Stimulated activated CD4-positive, alpha-beta T cell treated with anti-CD3 and anti-CD28 coated beads, Interleukin-1b, Interleukin-23, amount 100 ng/mL, for 1 hour (primary cell): ENCODE data around the gene RPL29.

Experiments used
- DNase-seq, 2 donors: peaks; one replicate each; pipeline ENCODE4 v3.0.0-alpha.2; 2020; ENCODE audit warnings: low read depth in 2 of 2

The RPL29 gene

DNA sequence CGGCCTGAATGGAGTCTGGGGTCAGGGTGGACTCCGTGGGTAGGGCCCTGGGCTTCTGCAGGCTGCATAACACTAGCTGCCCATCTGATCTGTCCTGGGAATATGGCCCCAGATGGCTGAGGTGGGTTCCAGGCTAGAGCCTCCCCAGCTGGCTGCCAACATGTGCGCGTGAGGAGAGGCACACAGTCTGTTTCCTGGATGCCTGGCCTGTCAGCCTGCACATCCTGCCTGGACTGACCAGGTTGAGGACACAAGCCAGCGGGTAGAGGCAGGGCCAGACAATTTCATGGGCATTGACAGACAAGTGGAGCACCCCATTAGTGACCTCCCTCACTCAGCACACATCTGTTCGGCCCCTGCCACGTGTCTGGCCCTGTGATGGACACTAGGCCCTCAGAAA, 29.8 kb upstream of the RPL29 start:
- no peak for DNase-seq

DNA sequence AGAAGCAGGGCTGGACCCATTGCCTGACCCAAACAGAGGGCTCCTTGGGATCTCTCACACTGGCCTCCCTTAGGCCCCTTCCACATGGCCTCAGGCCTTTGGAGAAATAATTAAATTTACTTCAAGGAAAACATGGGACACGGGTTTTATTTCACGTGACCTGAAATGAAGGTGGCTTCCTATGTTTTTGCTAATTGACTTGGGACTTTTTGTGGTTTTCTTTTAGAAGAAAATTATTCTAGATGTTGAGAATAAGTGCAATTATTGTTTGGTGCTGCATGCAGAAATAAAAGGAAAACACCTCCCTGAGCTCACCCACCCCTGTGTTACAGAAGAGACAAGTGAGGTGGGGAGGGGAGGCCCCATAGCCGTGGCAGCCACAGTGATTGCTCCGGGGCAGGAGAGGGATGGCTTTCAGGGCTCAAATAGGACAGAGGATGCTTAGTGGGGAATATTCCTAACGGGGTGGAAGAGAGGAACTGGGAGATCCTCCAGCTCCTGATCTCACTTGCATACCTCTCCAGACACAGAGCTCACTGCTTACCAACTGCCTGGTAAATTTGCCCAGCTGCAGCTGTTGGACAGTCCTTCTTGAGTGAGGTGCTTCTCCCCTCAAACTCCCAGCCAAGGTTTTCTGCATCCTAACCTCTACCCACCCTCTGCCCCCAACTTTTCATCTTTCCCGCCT, 29.2 kb upstream of the RPL29 start:
- no peak for DNase-seq

DNA sequence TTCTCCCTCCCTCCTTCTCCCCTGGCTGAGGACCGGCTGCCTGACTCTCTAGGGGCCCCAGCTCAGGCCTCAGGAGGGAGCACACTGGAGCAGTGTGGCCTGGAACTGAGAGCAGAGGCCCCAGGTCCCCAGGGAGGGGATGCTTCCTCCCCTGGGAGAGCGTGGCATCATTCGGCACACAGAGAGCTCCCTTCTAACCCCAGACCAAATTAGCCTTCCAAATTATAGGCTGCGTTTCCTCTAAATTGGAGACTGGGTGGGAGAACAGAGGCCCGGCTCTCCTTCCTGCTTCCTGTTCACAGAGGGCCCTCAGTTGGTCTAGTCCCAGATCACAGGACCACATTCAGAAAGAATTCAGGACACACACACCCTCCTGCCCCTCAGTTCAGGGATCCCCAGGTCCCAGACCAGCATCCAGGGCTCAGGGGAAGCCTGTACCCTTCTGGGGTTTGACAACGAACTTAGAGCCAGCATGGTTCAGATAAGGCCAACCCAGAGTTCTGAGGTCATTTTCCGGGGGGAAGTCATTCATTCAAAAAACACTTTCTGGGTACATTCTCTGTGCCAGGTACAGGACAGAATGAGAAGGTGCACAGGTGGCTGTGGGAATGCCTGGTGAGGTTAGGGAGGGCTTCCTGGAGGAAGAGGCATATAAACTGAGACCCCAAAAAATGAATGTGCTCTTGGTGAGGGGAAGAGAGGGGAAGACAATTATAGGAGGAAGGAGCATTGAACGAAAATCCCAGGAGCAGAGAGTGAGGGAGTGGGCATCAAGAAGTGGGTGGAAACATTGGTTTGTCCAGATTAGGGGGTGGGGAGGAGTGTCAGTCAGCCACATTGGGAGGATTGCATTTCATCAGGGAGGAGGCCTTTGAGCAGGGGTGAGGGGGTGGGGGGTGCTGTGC, 28.4 kb upstream of the RPL29 start:
- no peak for DNase-seq

DNA sequence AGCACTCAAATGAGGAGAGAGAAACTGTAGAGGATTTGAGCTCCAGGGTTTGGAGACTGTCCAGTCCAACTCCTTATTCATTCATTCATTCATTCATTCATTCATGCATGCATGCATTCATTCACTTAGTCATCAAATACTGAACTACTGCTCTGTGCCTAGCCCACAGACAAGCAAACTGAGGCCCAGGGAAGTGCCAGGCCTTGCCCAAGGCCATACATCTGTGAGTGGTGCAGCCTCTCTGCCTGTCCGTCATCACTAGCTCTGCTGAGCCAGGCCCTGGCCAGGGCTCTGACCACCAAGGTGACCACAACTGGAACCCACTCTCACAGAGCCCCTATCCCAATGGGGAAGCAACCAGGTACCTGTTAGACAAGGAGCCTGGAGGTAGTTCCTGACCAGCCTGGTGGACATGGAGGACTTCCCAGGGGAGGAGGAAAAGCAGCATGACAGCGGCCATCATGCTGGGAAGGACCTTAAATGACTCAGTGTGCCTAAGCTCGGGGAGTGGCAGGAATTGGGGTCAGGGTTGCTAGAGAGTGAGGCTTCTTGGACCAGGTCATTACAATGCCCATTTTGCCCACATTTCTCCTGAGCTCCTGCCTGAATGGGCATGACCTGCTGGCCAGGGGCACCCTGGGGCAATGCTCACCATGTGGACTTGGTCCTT, 27.5 kb upstream of the RPL29 start:
- DNase-seq = no peak

DNA sequence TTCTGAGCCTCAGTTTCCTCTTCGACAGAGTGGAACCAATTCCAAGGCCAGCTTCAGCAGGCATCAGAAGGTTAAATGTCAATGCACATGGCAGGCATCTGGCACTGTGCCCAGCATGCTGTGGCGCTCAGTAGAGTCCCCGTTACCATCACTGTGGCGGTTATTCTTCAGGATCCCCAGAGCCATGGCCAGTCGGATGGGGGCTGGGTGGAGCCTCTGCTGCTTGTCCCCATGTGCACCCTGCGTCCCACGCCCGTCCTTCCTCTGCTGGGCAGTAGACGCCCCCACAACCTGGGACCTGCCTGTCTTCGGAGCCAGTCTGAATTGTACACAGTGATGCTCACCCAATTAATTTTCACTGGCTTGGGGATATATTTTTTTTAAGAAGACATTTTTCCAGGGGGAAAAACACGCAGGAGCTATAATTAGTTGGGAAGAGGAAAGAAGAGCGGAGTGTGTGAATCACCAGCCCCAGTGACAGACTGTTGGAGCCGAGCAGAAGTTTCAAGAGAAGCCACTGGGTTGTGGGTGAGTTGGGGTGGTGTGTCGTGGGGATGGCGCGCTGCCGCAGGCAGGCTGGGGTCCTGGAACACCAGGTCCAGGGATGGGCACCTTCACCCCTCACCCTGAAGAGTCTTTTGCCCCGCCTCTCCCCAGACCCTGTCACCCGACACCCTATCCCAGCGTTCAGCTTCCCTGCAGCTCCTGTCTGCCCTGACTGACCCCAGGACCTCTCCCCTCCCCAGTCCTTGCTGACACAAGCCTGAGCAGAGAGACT, 26.8 kb upstream of the RPL29 start:
- no peak for DNase-seq

DNA sequence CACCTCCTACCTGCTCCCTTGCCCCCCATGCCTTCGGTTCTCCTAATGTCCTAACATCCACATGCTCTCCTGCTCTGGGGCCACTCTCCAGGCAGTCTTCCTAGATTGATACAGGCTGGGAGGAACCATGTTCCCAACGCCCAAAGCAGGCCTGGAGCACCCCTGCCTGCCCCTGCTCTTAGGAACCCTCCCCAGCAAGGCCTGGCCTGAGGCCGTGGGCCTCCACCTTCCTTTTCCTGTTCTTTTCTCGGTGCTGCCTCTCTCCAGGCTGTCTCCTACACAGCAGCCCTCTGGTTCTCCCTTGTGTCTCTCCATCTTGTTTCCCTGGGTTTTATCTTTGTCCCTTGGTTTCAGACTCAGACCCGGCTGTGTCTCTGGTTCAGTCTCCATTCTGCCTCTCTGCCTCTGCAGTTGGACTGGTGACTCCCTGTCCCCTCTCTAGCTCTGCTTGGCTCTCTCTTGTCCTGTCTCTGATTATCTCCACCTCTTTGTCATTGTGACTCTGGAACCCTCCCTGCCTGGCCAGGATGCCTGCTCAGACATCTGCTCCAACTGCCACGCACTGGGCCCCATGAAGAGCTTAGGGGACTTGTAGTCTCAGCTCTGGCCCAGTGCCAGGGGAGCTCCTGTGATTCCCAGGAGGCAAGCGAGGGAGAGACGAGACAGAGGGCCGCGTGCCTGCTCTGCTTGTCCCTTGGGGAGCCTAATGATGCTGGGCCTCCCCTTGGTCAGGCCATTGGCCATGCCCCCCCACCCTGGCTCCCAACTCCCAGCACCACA, 26.0 kb upstream of the RPL29 start:
- DNase-seq = no peak

DNA sequence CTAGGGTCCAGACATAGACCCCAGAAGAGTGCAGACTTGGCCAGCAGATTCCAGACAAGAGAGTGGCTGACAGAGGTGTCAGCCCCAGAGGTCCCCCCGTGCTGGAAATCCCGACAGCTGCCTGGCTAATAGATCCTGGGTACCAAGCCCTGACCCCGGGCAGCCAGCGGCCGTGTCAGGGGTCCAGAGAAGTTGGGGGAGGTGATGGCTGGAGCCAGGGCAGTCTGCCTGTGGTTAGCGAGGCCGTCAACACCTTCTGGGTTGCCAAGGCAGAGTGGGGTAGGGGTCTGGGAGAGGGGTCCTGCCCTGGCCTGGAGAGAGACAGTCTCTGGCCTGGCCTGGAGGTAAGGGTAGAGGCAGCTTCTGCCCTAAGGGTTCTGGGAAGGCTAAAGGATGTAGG, 25.1 kb upstream of the RPL29 start:
- DNase-seq = no peak

DNA sequence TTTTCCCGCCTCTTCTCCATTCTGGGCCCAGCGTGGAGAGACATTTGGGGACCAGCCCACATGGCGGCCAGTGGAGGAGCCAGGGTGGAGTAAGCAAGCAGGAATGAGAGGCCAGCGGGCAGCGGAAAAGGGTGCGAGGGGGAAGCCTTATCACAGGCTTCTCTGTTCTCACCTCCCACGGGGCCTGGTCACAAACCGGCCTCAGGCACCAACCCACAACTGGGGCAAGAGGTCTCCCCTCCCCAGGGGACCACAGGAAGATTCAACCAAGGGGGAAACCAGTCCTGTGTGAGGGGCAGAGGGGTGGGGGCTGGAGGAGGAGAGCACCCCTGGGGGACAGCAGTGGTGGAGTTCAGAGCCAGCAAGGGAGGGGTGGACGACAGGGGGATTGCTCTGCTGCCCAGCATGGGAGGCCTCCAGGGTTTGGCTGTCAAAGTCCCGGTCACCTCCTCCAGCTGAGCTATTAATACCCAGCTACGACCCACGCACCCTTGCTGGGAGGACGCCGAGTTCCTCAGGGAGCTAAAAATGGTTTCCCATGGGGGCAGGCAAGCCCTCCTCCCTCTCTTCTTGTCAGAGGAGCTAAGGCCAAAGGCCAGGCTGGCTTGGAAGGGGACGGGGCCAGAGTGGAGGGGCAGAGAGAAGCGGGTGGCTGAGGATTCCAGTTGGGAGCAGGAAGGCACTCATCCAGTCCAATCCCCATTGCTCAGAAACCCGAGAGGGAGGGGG, 23.8 kb upstream of the RPL29 start:
- DNase-seq = no peak

DNA sequence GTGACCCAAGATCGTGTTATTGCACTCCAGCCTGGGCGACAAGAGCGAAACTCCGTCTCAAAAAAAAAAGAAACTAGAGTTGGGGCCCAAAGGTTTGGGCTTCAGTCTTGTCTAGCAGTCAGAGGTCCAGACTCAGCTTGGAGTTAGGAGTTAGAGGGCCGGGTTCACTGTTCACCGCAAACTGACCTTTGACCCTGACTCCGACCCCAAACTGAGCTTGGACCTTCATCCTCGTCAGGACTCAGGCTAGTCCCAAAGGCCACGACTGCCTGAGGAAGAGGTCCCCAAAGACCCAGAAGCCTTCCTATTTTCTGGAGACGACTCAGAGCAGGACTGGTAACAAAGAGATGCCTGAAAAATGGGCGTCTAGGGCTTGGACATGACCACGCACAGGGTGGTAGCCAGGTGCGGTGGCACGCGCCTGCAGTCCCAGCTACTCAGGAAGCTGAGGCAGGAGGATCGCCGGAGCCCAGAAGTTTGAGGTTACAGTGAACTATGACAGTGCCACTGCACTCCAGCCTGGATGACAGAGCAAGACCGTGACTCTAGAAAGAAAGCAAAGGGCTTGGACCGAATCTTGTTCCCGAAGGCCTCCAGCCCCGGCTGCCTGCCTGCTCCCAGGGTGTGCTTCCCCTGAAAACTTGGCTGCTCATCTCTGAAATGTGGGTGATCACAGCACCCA, 22.8 kb upstream of the RPL29 start:
- no peak for DNase-seq

DNA sequence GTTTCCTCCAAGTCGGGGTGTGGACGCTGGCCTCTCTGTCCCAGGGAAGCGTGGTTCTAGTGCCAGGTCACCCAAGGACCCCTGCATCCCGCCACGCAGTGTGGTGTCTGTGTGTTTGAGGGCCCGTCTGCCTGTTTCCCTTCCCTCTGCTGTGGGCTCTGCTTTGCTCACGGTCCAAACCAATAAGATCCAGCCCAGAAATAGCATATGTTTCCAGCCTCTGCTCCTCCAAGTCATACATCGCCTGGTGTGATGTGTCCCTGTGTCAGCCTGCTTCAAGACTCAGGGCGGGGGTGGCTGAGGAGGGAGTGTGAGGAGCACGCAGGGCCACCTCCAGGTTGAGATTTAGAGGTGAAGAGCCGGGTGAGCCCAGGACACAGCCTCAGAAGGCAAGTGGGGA, 21.9 kb upstream of the RPL29 start:
- no peak for DNase-seq

DNA sequence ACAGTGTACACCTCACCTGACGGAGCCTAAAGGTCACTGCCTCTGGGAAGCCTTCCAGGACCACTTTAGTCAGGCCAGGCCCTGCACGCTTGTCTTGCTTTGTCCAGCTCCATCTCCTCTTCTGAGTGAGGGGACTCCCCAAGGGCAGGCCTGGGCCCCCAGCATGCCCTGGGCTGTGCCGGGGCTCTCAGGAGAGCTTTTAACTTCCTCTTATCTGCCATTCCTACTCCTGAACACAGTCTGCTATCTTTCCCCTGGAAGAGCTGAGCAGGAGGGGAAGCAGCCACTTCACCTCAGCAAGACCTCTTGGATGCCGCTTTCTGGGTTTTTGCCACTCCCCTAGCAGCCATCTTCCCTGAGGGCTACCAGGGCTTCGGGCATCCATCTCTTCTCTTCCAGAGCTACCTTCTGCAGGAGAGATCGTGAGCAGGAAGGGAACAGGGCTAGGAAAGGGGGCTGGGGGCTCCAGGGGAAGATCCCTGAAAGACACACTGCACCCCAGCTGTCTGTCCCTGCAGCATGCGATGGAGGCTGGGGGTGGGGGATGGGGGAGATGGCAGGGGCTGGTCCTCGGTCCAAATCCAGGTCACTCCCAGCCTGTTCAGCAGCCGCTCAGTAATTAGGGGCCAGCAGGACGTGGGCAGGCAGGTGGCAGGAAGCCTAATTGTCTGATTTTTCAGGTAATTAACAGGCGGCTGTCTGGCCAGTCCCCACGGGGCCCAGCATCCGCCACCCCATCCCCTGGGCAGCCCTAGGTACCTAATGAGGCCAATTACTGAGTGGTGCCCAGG, 19.9 kb upstream of the RPL29 start:
- DNase-seq = no peak

DNA sequence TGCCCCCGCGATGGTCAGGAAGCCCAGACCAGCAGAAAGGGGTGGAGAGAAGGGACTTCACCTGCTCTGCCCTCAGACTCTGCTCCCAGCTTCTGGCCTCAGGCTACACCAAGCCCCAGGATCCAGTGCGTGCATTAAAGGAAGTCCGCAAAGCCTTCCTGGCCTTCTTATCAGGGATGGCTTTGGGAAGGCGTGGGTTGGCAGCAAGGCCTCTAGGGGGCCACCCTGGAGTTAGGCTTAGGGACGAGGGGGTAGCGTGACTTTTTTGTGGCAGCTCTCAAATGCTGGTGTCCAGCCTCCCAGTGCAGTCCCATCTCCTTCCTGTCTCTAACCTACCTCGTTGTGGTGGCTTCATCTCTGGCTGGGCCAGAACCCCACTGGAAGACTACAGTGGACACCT, 18.9 kb upstream of the RPL29 start:
- DNase-seq = no peak

DNA sequence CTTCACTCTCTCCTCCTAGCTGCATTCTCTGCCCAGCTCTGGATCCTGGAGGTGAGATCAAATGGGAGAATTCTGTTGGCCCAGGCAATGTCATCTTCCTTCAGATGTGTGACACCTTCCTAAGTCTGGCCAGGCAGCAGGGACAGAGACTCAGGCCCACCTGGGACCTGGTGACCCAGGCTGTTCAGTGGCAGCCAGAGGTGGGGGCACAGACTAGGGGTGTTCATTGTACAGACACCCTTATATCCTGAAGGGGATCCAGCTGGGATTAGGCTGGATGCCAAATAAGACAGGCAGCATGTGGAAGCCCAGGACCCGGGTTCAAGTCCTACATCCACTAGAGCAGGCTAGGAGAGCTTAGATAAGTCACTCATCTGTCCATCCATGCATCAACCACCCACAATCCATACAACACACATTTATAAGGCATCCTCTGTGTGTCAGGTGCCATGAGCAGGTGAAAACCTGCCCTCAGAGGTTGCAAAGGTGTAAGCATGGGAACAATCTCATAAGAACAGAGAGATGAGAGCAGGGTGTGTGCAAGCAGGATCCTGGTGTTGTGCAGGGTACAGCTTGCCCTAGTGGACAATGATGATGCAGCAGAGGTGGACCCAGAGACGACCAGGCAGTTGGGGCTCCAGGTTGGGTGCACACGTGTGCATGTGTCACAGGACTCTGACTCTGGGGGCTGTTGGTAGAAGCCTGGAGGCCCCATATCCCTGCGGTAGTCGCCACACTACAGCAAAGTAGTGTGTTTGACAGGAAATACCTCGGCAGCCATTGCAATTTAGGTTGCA, 18.3 kb upstream of the RPL29 start:
- DNase-seq = no peak

DNA sequence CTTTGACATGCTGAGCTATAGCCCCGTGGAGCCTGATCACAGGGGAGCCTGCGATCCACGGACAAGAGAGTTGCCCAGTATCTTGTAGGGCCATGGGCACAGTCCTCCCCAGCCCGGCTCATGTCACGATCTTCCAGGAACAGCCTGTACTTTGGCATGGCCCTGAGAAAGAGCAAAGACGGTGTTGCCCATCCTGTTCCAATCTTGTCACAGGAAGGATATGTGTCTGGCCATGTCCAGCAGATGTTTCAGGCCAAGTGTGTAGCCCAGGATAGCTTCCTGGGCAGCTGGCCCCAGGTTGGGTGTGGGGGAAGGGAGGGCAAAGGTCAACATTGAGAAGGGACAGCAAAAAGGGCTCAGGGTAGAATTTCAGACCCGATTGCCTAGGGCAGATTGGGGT, 17.0 kb upstream of the RPL29 start:
- no peak for DNase-seq

DNA sequence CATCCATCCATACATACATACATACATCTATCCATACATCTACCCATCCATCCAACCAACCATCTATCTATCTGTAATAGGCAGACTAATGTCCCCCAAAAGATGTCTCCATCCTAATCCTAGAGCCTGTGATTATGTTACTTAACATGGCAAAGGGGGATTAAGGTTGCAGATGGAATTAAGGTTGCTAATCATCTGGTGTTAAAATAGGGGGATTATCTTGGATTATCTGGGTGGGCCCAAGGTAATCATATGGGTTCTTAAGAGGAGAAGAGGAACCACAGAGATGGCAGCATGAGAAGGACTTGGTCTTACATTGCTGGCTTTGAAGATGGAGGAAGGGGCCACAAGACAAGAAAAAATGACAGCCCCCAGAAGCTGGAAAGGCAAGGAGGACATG, 14.7 kb upstream of the RPL29 start:
- no peak for DNase-seq

DNA sequence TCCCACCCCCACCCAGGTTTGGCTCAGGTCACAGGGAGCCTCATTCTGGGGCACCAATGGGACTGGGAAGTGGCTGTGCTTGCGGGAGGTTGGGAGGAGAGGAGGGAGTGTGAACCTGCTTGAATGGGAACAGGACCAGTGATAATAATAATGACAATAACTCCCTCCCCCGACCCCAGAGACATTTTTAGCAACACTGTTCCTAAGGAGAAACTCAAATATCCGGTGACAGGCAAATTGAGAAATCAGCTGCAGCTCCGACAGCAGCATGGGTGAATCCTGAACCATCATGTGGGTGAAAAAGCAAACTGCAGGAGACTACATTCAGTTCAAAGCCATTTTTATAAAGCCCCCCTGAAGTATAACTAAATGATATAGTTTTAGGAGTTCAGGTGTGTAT, 11.6 kb upstream of the RPL29 start:
- no peak for DNase-seq

DNA sequence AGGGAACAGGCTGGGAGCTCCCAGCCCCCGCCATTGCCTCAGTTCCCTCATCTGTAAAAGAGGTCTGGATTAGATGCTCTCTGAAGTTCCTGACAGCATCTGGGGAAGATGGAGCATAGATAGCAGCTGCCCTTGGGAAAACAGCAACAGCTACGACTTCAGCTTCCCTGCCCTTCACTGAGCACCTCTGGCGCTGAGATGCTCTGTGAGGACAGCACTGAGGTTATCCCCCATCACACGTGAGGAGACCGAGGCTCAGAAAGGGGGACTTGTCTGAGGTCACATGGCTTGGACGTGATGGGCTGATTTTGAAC, 11.1 kb upstream of the RPL29 start:
- DNase-seq = no peak

DNA sequence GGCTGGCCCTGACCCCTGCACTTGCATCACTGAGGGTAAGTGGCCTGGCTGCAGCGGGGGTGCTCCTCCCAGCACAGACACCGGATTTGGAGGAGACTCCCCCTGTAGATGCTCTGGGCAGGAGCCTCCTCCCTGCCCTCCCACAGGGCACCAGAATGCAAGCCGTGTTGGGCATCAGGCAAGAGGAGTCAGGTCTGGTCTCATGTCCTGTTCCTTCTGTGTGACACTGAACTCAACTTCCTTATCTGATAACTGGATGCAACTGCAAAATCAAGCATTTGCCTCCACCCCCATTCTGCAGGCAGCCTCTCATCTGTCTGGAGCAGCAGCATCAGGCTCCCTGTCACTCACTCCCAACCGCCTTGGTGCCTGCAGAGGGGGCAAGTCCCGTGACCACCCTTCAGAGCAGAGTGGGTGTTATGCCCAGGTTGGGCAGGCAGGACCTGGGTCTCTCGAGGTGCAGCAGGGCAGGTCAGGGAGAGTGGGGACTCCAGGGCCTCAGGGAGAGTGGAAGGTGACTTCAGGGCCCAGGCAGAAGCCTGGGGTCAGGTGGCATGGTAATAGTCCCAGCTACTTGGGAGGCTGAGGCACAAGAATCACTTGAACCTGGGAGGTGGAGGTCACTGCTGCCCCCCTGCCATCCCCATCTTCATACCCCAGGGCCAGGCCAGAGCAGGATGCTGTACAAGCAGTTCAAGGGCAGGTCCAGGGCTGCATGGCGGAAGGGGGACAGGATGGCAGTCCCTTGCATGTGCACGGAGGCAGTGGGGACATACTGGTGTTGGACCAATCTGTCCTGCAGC, 10.5 kb upstream of the RPL29 start:
- no peak for DNase-seq
